Thoracic aorta (tissue), 2 donors: ENCODE measurements around the gene SERPINB13. TPM values are rescaled to one million over a fixed set of nuclear protein-coding genes. Genes with fewer than 3 reads are reported as not detected.

Experiments
- ATAC-seq: fragments of 150-250 bp; one replicate; pipeline ENCODE4 v1.8.0; 2017; ENCODE audit warnings: low read depth; ENCODE audit not compliant: insufficient number of reproducible peaks, low FRiP score
- DNase-seq: peaks from one replicate; pipeline ENCODE4 v3.0.0-alpha.2; 2020; ENCODE audit warnings: low spot score
- H3K27ac ChIP-seq, 2 donors: fragments of 200-600 bp; sonication (generic); 1 replicate in 1 of 2; 2 replicates in 1 of 2; pipeline ENCODE4 v1.5.1; 2016; ENCODE audit warnings: mild to moderate bottlenecking in 2 of 2, moderate library complexity in 2 of 2
- H3K27me3 ChIP-seq: fragments of 200-600 bp; sonication (generic); replicated peaks from 2 replicates; pipeline ENCODE4 v1.6.0; 2016; ENCODE audit warnings: mild to moderate bottlenecking; ENCODE audit not compliant: insufficient read depth
- H3K36me3 ChIP-seq: fragments of 200-600 bp; sonication (generic); one replicate; pipeline ENCODE4 v1.5.1; 2016
- H3K4me1 ChIP-seq, 2 donors: fragments of 200-600 bp; sonication (generic); 1 replicate in 1 of 2; 2 replicates in 1 of 2; pipeline versions ENCODE4 v1.5.1 to v1.6.0; 2016; ENCODE audit warnings: low read depth in 2 of 2, mild to moderate bottlenecking in 1 of 2; ENCODE audit not compliant: control insufficient read depth in 1 of 2
- H3K4me3 ChIP-seq: fragments of 200-600 bp; sonication (generic); 2 replicates; pipeline ENCODE4 v1.5.1; 2016; ENCODE audit warnings: mild to moderate bottlenecking
- H3K9me3 ChIP-seq: fragments of 200-600 bp; sonication (generic); 2 replicates; pipeline ENCODE4 v1.5.1; 2016
- total RNA-seq, 2 donors: library from RNA; depleted of rRNA; stranded (reverse); fragments of >200 nt; gene quantifications; one replicate each; pipeline versions ENCODE4 v1.1.0 to v1.2.3, GENCODE V29; 2016
- TF ChIP-seq, protein P1 (sequence below): fragments of 200-600 bp; sonication (generic); IDR thresholded peaks from one replicate; pipeline ENCODE4 v1.5.1; 2019; ENCODE audit warnings: antibody characterized with exemption

Gene SERPINB13
- total RNA-seq, 2 donors from 2014 or later: not detected

- H3K4me3 ChIP-seq: no peak overlapping the region
- H3K9me3 ChIP-seq: no peaks in the 10 kb centered on the region
- TF ChIP-seq, protein P1, sequence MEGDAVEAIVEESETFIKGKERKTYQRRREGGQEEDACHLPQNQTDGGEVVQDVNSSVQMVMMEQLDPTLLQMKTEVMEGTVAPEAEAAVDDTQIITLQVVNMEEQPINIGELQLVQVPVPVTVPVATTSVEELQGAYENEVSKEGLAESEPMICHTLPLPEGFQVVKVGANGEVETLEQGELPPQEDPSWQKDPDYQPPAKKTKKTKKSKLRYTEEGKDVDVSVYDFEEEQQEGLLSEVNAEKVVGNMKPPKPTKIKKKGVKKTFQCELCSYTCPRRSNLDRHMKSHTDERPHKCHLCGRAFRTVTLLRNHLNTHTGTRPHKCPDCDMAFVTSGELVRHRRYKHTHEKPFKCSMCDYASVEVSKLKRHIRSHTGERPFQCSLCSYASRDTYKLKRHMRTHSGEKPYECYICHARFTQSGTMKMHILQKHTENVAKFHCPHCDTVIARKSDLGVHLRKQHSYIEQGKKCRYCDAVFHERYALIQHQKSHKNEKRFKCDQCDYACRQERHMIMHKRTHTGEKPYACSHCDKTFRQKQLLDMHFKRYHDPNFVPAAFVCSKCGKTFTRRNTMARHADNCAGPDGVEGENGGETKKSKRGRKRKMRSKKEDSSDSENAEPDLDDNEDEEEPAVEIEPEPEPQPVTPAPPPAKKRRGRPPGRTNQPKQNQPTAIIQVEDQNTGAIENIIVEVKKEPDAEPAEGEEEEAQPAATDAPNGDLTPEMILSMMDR: no peak
- ATAC-seq: no peak
- no peaks in the 10 kb centered on the region for H3K4me1 ChIP-seq
- no peaks in the 10 kb centered on the region for H3K27me3 ChIP-seq
- no peak for DNase-seq
- no peaks in the 10 kb centered on the region for H3K36me3 ChIP-seq
- H3K27ac ChIP-seq: no peak overlapping the region
Measured at GRCh38 chr18:63586431-63586830, 712 bp upstream of the SERPINB13 start.

DNA sequence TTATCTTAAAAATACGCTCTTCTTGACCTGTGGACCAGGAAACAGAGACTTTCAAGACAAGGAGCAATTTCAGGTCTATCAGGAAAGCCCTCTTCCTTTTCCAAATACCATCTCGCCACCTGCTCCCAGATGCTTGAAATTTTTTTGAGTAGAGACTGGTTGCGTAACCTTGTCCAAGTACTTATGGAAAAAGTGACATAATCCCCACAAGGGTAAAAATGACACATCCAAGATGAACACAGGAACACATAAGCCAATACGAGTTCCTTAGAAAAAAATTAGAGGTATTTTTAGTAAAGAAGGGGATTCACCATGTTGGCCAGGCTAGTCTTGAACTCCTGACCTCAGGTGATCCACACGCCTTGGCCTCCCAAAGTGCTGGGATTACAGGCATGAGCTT is 1.8 kb downstream of the SERPINB13 start:
- H3K9me3 ChIP-seq: no peaks in the 10 kb centered on the region
- DNase-seq: no peak
- H3K27ac ChIP-seq: no peak overlapping the region
- no peaks in the 10 kb centered on the region for H3K27me3 ChIP-seq
- H3K4me1 ChIP-seq: no peaks in the 10 kb centered on the region
- TF ChIP-seq, protein P1: no peak
- no peaks in the 10 kb centered on the region for H3K36me3 ChIP-seq
- H3K4me3 ChIP-seq: no peak overlapping the region
- ATAC-seq: no peak

DNA sequence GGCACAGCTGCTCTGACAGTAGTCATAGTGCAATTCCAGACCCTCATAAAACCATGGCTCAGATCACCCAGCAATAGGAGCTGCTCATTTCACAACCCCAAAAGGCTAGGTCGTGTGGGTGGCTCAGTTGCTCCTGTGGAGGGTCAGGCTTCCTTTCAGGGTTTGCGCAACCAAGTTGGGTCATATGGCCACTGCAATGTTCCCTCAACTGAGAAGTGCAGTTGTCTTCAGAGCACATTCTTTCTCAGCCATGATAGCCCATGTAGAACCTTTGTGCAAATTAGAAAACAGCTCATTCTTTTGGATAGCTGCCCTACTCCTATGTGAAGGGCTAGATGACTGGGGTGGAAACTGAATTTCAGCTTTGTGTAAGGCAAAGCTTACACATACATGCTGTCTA is 3.2 kb downstream of the SERPINB13 start:
- DNase-seq (no peak), ATAC-seq (no peak)
- Histone ChIP-seq H3K36me3 (no peaks in the 10 kb centered on the region), H3K4me1 (no peaks in the 10 kb centered on the region), H3K27ac (no peak overlapping the region), H3K4me3 (no peak overlapping the region), H3K27me3 (no peaks in the 10 kb centered on the region), H3K9me3 (no peaks in the 10 kb centered on the region)
- TF ChIP-seq, protein P1: no peak

GRCh38 chr18:63590966-63591695 is 4.0 kb downstream of the SERPINB13 start:
- DNase-seq (no peak), ATAC-seq (no peak)
- H3K27me3 ChIP-seq: no peaks in the 10 kb centered on the region
- no peaks in the 10 kb centered on the region for H3K4me1 ChIP-seq
- TF ChIP-seq, protein P1: no peak
- no peak overlapping the region for H3K27ac ChIP-seq
- no peak overlapping the region for H3K4me3 ChIP-seq
- no peaks in the 10 kb centered on the region for H3K9me3 ChIP-seq
- H3K36me3 ChIP-seq: no peaks in the 10 kb centered on the region

GRCh38 chr18:63591725-63592124 is 4.6 kb downstream of the SERPINB13 start:
- H3K27ac ChIP-seq: no peak overlapping the region
- no peak overlapping the region for H3K4me3 ChIP-seq
- H3K4me1 ChIP-seq: no peaks in the 10 kb centered on the region
- no peak for ATAC-seq
- H3K9me3 ChIP-seq: no peaks in the 10 kb centered on the region
- TF ChIP-seq, protein P1: no peak
- DNase-seq: no peak
- H3K36me3 ChIP-seq: no peaks in the 10 kb centered on the region
- H3K27me3 ChIP-seq: no peaks in the 10 kb centered on the region
